K562 (cell line): Measurements from ENCODE around the gene DPH6. TPM values are rescaled to one million over a fixed set of nuclear protein-coding genes. Genes with fewer than 3 reads are reported as not detected.

Experiments
- ATAC-seq: fragments of 200-7000 bp; cut with Tn5 transposase; 3 replicates; pipeline ENCODE4 v1.9.1; 2020; ENCODE audit warnings: moderate library complexity
- BruUV-seq: library from RNA; stranded (reverse); fragments of 400-500 nt; replicated peaks from 2 replicates; lab custom pipeline; 2021; lab: Mats Ljungman, UMichigan
- CTCF ChIA-PET: fragments of 300-600 bp; formaldehyde crosslinking; extraction: SDS; loops from one replicate; lab custom pipeline; 2021; ENCODE audit warnings: low intra/inter-chr PET ratio; lab: Yijun Ruan, JAX
- POLR2A ChIA-PET: fragments of 300-600, 350-650 bp; sonication (Branson Sonifier 250); formaldehyde crosslinking; extraction: SDS; loops from one replicate; lab custom pipeline; 2021; ENCODE audit warnings: antibody characterized with exemption, inconsistent platforms; lab: Yijun Ruan, JAX
- DNase-seq, 4 experiments: peaks; one replicate each; pipeline versions ENCODE4 v3.0.0 to v3.0.0-alpha.2; 2011 to 2018; ENCODE audit warnings: low spot score in 3 of 4, mixed read lengths in 3 of 4; ENCODE audit errors: extremely low read depth in 1 of 4
- FAIRE-seq: peaks from 2 replicates; lab custom pipeline; 2011; peaks lifted over from hg19 to GRCh38; lab: Jason Lieb, UNC
- H2AFZ ChIP-seq: 2 replicates; pipeline ENCODE4 v1.6.0; 2011; ENCODE audit warnings: low read depth, low read length, control low read depth, inconsistent platforms
- H3K27ac ChIP-seq: fragments of 200-600 bp; 3 replicates; pipeline ENCODE4 v1.8.0; 2011; ENCODE audit warnings: low read depth, mild to moderate bottlenecking, control low read depth, inconsistent platforms, low read length, moderate library complexity, mixed read lengths; ENCODE audit errors: extremely low read depth
- H3K27me3 ChIP-seq, 2 experiments: fragments of 300-600 bp in 1 of 2; 2 replicates in 1 of 2; 3 replicates in 1 of 2; pipeline versions ENCODE4 v1.6.0 to v1.8.0; 2011; ENCODE audit warnings: inconsistent platforms in 2 of 2, low read length in 2 of 2, mild to moderate bottlenecking in 1 of 2, mixed read lengths in 1 of 2, moderate library complexity in 1 of 2; ENCODE audit not compliant: control insufficient read depth in 2 of 2, insufficient read depth in 2 of 2
- H3K36me3 ChIP-seq: fragments of 300-600 bp; 3 replicates; pipeline ENCODE4 v1.8.0; 2011; ENCODE audit warnings: mild to moderate bottlenecking, low read length, inconsistent platforms; ENCODE audit not compliant: control insufficient read depth, insufficient read depth
- H3K4me1 ChIP-seq, 2 experiments: fragments of 200-600 bp in 1 of 2; replicated peaks in 1 of 2; 2 replicates in 1 of 2; 3 replicates in 1 of 2; pipeline versions ENCODE4 v1.5.1 to v1.8.0; 2011; ENCODE audit warnings: inconsistent platforms in 2 of 2, low read length in 2 of 2, mild to moderate bottlenecking in 1 of 2, mixed read lengths in 1 of 2, moderate library complexity in 1 of 2; ENCODE audit not compliant: control insufficient read depth in 2 of 2, insufficient read depth in 2 of 2
- H3K4me2 ChIP-seq: 2 replicates; pipeline ENCODE4 v1.6.1; 2011; ENCODE audit warnings: low read length, control low read depth, inconsistent platforms, mixed read lengths; ENCODE audit not compliant: insufficient read depth
- H3K4me3 ChIP-seq: fragments of 200-600 bp; sonication (generic), shearing (Covaris generic); 2 replicates; pipeline ENCODE4 v1.5.1; 2016; ENCODE audit warnings: control low read depth, inconsistent platforms
- H3K79me2 ChIP-seq: fragments of 200-600 bp; 3 replicates; pipeline ENCODE4 v1.8.0; 2011; ENCODE audit warnings: low read length, inconsistent platforms; ENCODE audit not compliant: control insufficient read depth, insufficient read depth
- H3K9ac ChIP-seq, 2 experiments: 2 replicates each; pipeline versions ENCODE4 v1.6.0 to v1.6.1; 2011; ENCODE audit warnings: low read depth in 2 of 2, low read length in 2 of 2, control low read depth in 1 of 2, inconsistent platforms in 1 of 2, mild to moderate bottlenecking in 1 of 2, mixed read lengths in 1 of 2; ENCODE audit not compliant: insufficient read depth in 1 of 2
- H3K9me1 ChIP-seq: one replicate; pipeline ENCODE4 v1.6.0; 2011; ENCODE audit warnings: inconsistent platforms, mild to moderate bottlenecking, low read length, moderate library complexity; ENCODE audit not compliant: control insufficient read depth, insufficient read depth
- H3K9me3 ChIP-seq: replicated peaks from 2 replicates; pipeline ENCODE4 v1.5.1; 2011; ENCODE audit warnings: low read depth, low read length, inconsistent platforms; ENCODE audit not compliant: control insufficient read depth, insufficient read depth
- H4K20me1 ChIP-seq: replicated peaks from 2 replicates; pipeline ENCODE4 v1.6.1; 2011; ENCODE audit warnings: low read length, inconsistent platforms, mixed read lengths; ENCODE audit not compliant: control insufficient read depth, insufficient read depth
- KDM1A ChIP-seq, 2 experiments: fragments of 450-650 bp; IDR thresholded peaks; 2 replicates each; pipeline ENCODE4 v1.6.1; 2016; ENCODE audit warnings: mild to moderate bottlenecking in 2 of 2
- L3MBTL2 ChIP-seq: fragments of 450-650 bp; IDR thresholded peaks from 2 replicates; pipeline ENCODE4 v1.6.1; 2016; ENCODE audit warnings: mild to moderate bottlenecking, moderate library complexity
- MTA3 ChIP-seq: fragments of 450-650 bp; formaldehyde crosslinking; IDR thresholded peaks from 2 replicates; pipeline ENCODE4 v1.6.1; 2017; ENCODE audit warnings: mild to moderate bottlenecking, borderline replicate concordance
- NFYB ChIP-seq: IDR thresholded peaks from 2 replicates; pipeline ENCODE4 v1.6.1; 2011; ENCODE audit warnings: mild to moderate bottlenecking, moderate library complexity; ENCODE audit not compliant: insufficient read length; ENCODE audit errors: extremely low read depth
- NONO ChIP-seq, 2 experiments: fragments of 200-400 bp in 1 of 2; fragments of 450-650 bp in 1 of 2; formaldehyde crosslinking in 1 of 2; IDR thresholded peaks; 2 replicates each; pipeline ENCODE4 v1.6.1; 2017; ENCODE audit warnings: low read depth in 2 of 2, mild to moderate bottlenecking in 2 of 2, moderate library complexity in 2 of 2, low read length in 1 of 2
- NR2C1 ChIP-seq, 2 experiments: fragments of 450-650 bp; IDR thresholded peaks; 2 replicates each; pipeline ENCODE4 v1.6.1; 2017; ENCODE audit warnings: mild to moderate bottlenecking in 2 of 2, antibody characterized with exemption in 1 of 2, inconsistent platforms in 1 of 2, missing compliant biosample characterization in 1 of 2, missing genetic modification characterization in 1 of 2
- RB1 ChIP-seq: fragments of 450-650 bp; IDR thresholded peaks from 2 replicates; pipeline ENCODE4 v1.6.1; 2017; ENCODE audit warnings: low read depth, mild to moderate bottlenecking
- SP2 ChIP-seq: IDR thresholded peaks from 2 replicates; pipeline ENCODE4 v1.6.1; 2011; ENCODE audit warnings: mild to moderate bottlenecking, low read depth, low read length, moderate library complexity; ENCODE audit not compliant: poor library complexity, severe bottlenecking; ENCODE audit errors: extremely low read depth
- SREBF1 ChIP-seq: fragments of 150-350 bp; IDR thresholded peaks from 2 replicates; pipeline ENCODE4 v1.6.1; 2014; ENCODE audit warnings: antibody characterized with exemption, low read depth, low read length, borderline replicate concordance
- in situ Hi-C: fragments of 300-500 bp; cut with MboI; formaldehyde crosslinking; loops from 4 replicates; pipeline ENCODE4 v1.15.0; 2018; ENCODE audit warnings: inconsistent platforms, mixed read lengths
- intact Hi-C: fragments of 100-400 bp; cut with micrococcal nuclease; formaldehyde crosslinking; loops from 2 replicates; pipeline ENCODE4 v1.14.2; 2022
- polyA plus RNA-seq, 8 experiments: library from polyadenylated mRNA; depleted of rRNA in 4 of 8; stranded (reverse) in 5 of 8; unstranded in 3 of 8; fragments of >200 nt; fragmentation: Nextera tagmentation in 2 of 8; fragmentation: Illumina TruSeq in 1 of 8; extraction: Ambion mirVana in 2 of 8; extraction: Trizol in 1 of 8; gene quantifications; 2 replicates each; pipeline versions ENCODE4 v1.2.1 to v1.2.3, GENCODE V29; 2011 to 2014; ENCODE audit warnings: inconsistent platforms in 1 of 8, missing spikeins in 1 of 8
- total RNA-seq, 7 experiments: library from RNA; depleted of rRNA in 6 of 7; stranded (reverse); fragments of >200 nt in 6 of 7; fragmentation: Illumina TruSeq in 2 of 7; extraction: Trizol in 2 of 7; gene quantifications; 2 replicates each; pipeline versions ENCODE4 v1.2.1 to v1.2.3, GENCODE V29; 2011 to 2021; ENCODE audit warnings: low replicate concordance in 1 of 7
- TF ChIP-seq, protein P1 (sequence below): sonication (generic); formaldehyde crosslinking; IDR thresholded peaks from 2 replicates; pipeline ENCODE4 v1.8.0; 2022; ENCODE audit warnings: missing genetic modification reagents, mild to moderate bottlenecking, borderline replicate concordance
- TF ChIP-seq, protein P2 (sequence below): fragments of 450-650 bp; IDR thresholded peaks from one replicate; pipeline ENCODE4 v1.6.1; 2018; ENCODE audit warnings: mild to moderate bottlenecking, moderate library complexity; ENCODE audit not compliant: partially characterized antibody

The DPH6 gene
- total and polyA plus RNA-seq, 9 of the 15 experiments (the other 6 are each of a cell fraction or from before 2014, with no cell fraction given), result 10.1 to 69.1 (median 18.8) TPM

DNA sequence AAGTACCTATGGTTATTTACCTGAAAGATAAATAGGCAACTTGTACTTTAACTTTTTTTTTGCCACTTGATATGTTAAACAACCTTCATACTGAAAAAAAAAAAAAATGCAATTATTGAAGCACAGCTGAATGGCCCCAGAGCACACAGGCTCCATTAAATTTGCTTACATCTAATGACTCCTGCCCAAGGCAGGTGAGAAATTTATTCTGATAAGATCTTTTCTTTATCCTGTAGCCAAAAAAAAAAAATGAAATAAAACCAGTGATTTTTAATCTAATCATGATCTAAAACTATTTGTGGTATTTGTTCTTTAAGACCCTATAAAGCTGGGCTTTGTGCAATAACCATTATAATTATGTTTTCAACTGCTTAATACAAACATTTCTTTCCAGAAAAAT is 115.7 kb downstream of the DPH6 start:
- no peak overlapping the region for H2AFZ ChIP-seq
- no peak overlapping the region for H3K27ac ChIP-seq
- DNase-seq, result no peak
- TF ChIP-seq NR2C1 (IDR thresholded peaks at IDR 0.05), result no peak
- no peak for TF ChIP-seq NR2C1 (tag; IDR thresholded peaks at IDR 0.05)
- no peak for TF ChIP-seq SREBF1
- no peak for TF ChIP-seq RB1
- no TSS peak for BruUV-seq
- no peak overlapping the region for H3K9ac ChIP-seq
- CTCF ChIA-PET, result no interaction called here
- no peak overlapping the region for H3K4me3 ChIP-seq
- H3K27me3 ChIP-seq, result no peaks in the 10 kb centered on the region
- no peak overlapping the region for H3K4me2 ChIP-seq
- intact Hi-C loops (no loop called here), in situ Hi-C loops (no loop called here)
- H3K4me1 ChIP-seq, result no peaks in the 10 kb centered on the region
- no peaks in the 10 kb centered on the region for H3K36me3 ChIP-seq
- no peaks in the 10 kb centered on the region for H4K20me1 ChIP-seq
- no peaks in the 10 kb centered on the region for H3K9me1 ChIP-seq
- no peaks in the 10 kb centered on the region for H3K9me3 ChIP-seq
- H3K79me2 ChIP-seq, result no peaks in the 10 kb centered on the region
- ATAC-seq, result no peak
- no peak for FAIRE-seq
- POLR2A ChIA-PET, result no interaction called here

DNA sequence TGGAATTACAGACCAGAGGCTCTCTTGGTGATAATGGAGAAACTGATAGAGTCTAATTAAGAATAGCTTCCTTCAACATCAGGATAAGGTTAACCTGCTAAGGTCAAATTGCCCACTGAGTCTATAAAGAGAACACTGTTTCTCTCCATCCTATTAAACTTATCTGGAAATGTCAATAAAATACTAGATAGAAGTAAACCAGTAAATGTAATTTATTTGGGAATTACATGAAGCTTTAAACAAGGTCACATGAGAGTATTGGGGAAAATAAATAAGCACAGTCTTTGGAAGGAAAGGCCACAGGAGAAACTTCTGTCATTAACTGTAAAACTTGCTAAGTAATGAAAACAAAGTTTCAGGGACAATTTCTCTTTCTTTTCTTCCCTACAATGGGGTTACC is 118.5 kb downstream of the DPH6 start:
- Histone ChIP-seq H3K4me2 (no peak overlapping the region), H3K9ac (no peak overlapping the region), H3K9me3 (no peaks in the 10 kb centered on the region), H2AFZ (no peak overlapping the region), H3K79me2 (no peaks in the 10 kb centered on the region), H3K9me1 (no peaks in the 10 kb centered on the region), H3K27ac (no peak overlapping the region), H3K4me1 (no peaks in the 10 kb centered on the region), H4K20me1 (no peaks in the 10 kb centered on the region), H3K27me3 (no peaks in the 10 kb centered on the region), H3K36me3 (no peaks in the 10 kb centered on the region), H3K4me3 (no peak overlapping the region)
- FAIRE-seq, result no peak
- intact Hi-C loops (no loop called here), in situ Hi-C loops (no loop called here)
- ATAC-seq, result no peak
- no peak for DNase-seq
- ChIA-PET CTCF (no interaction called here), POLR2A (no interaction called here)
- no TSS peak for BruUV-seq
- TF ChIP-seq NONO (IDR thresholded peaks at IDR 0.05; ENCODE audit: low read depth in 2 of 2, low read length in 1 of 2) (no peak), SP2 (no peak), KDM1A (IDR thresholded peaks at IDR 0.05) (no peak), L3MBTL2 (no peak), NFYB (no peak), MTA3 (no peak)
- TF ChIP-seq, protein P1, sequence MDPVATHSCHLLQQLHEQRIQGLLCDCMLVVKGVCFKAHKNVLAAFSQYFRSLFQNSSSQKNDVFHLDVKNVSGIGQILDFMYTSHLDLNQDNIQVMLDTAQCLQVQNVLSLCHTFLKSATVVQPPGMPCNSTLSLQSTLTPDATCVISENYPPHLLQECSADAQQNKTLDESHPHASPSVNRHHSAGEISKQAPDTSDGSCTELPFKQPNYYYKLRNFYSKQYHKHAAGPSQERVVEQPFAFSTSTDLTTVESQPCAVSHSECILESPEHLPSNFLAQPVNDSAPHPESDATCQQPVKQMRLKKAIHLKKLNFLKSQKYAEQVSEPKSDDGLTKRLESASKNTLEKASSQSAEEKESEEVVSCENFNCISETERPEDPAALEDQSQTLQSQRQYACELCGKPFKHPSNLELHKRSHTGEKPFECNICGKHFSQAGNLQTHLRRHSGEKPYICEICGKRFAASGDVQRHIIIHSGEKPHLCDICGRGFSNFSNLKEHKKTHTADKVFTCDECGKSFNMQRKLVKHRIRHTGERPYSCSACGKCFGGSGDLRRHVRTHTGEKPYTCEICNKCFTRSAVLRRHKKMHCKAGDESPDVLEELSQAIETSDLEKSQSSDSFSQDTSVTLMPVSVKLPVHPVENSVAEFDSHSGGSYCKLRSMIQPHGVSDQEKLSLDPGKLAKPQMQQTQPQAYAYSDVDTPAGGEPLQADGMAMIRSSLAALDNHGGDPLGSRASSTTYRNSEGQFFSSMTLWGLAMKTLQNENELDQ, result no peak
- TF ChIP-seq, protein P2, sequence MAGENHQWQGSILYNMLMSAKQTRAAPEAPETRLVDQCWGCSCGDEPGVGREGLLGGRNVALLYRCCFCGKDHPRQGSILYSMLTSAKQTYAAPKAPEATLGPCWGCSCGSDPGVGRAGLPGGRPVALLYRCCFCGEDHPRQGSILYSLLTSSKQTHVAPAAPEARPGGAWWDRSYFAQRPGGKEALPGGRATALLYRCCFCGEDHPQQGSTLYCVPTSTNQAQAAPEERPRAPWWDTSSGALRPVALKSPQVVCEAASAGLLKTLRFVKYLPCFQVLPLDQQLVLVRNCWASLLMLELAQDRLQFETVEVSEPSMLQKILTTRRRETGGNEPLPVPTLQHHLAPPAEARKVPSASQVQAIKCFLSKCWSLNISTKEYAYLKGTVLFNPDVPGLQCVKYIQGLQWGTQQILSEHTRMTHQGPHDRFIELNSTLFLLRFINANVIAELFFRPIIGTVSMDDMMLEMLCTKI, result no peak
